Sigmoid colon (tissue), 4 donors: ENCODE results near the gene CRTC1.

Experiments used
- EP300 ChIP-seq, 4 donors: sonication (generic); formaldehyde crosslinking; IDR thresholded peaks; one replicate each; pipeline ENCODE4 v1.6.1; 2017; ENCODE audit warnings: antibody characterized with exemption in 4 of 4
- POLR2A ChIP-seq, 2 donors: fragments of 450-650 bp; IDR thresholded peaks; one replicate each; pipeline ENCODE4 v1.6.1; 2016; ENCODE audit warnings: antibody characterized with exemption in 2 of 2, mild to moderate bottlenecking in 2 of 2, moderate library complexity in 2 of 2
- TF ChIP-seq, protein P1 (sequence below), 4 experiments: fragments of 450-650 bp in 3 of 4; fragments of 200-600 bp in 1 of 4; IDR thresholded peaks; one replicate each; pipeline ENCODE4 v1.5.1; 2016 to 2019; ENCODE audit warnings: antibody characterized with exemption in 4 of 4, mild to moderate bottlenecking in 3 of 4, moderate library complexity in 2 of 4

DNA sequence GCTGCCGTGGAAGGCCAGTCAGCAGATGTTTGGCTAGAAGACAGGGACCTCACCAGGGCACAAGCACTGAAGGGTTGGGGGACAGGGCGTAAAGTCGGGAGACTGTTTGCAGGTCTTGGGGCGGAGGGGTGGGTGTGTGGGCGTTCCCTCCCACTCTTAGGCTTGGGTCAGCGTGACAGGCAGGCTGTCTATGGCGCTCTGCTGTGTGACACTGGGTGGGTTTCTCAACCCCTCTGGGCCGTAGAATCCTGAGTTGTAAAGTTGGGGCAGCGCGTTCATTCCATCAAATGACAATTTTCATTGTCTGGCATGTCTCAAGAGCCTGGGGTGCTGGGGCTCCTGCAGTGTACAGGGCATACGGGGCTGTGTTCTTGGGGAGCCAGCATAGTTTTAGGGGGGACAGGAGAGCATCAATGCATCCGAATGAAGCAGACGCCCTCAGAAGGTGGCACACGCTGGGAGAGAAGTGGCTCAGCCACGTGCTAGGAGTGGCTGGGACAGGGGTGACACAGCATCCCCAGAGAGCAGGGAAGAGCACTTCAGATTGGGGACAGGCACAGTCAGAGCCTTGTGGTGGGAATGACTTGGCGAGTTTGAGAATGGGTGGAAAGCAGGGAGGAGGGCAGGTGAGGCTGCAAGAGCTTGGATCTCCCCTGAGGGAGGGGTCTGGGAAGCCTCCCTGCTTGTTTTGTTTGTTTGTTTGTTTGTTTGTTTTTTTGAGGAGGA, 4.4 kb downstream of the CRTC1 start:
- TF ChIP-seq, protein P1, sequence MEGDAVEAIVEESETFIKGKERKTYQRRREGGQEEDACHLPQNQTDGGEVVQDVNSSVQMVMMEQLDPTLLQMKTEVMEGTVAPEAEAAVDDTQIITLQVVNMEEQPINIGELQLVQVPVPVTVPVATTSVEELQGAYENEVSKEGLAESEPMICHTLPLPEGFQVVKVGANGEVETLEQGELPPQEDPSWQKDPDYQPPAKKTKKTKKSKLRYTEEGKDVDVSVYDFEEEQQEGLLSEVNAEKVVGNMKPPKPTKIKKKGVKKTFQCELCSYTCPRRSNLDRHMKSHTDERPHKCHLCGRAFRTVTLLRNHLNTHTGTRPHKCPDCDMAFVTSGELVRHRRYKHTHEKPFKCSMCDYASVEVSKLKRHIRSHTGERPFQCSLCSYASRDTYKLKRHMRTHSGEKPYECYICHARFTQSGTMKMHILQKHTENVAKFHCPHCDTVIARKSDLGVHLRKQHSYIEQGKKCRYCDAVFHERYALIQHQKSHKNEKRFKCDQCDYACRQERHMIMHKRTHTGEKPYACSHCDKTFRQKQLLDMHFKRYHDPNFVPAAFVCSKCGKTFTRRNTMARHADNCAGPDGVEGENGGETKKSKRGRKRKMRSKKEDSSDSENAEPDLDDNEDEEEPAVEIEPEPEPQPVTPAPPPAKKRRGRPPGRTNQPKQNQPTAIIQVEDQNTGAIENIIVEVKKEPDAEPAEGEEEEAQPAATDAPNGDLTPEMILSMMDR (IDR thresholded peaks at IDR 0.05) = no peak
- no peak for TF ChIP-seq EP300 (IDR thresholded peaks at IDR 0.05)
- TF ChIP-seq POLR2A (IDR thresholded peaks at IDR 0.05) = no peak
